HepG2 (cell line): ENCODE measurements around the gene RNASE13. TPM values are rescaled to one million over a fixed set of nuclear protein-coding genes. Genes with fewer than 3 reads are reported as not detected.

Experiments
- FOSL2 ChIP-seq: sonication (generic); formaldehyde crosslinking; IDR thresholded peaks from 2 replicates; pipeline ENCODE4 v1.4.0; 2020; ENCODE audit warnings: missing genetic modification reagents
- HMG20B ChIP-seq: conservative IDR thresholded peaks from 2 replicates; pipeline ENCODE4 v1.6.1; 2016; ENCODE audit warnings: missing genetic modification reagents, missing compliant biosample characterization
- KLF15 ChIP-seq: sonication (generic); formaldehyde crosslinking; IDR thresholded peaks from 2 replicates; pipeline ENCODE4 v1.8.1; 2023; ENCODE audit warnings: borderline replicate concordance, mild to moderate bottlenecking, inconsistent platforms, missing genetic modification reagents, mixed read lengths
- KLF9 ChIP-seq: IDR thresholded peaks from 2 replicates; pipeline ENCODE4 v1.6.1; 2016; ENCODE audit warnings: low read depth
- PHF20 ChIP-seq: sonication (generic); formaldehyde crosslinking; IDR thresholded peaks from 2 replicates; pipeline ENCODE4 v1.5.0; 2020; ENCODE audit warnings: mild to moderate bottlenecking, missing genetic modification reagents
- POLR2A ChIP-seq, 2 experiments: IDR thresholded peaks; 2 replicates each; pipeline ENCODE4 v1.6.1; 2011; ENCODE audit warnings: low read depth in 2 of 2, low read length in 2 of 2, mild to moderate bottlenecking in 1 of 2, moderate library complexity in 1 of 2; ENCODE audit not compliant: insufficient read depth in 1 of 2
- RFX3 ChIP-seq: IDR thresholded peaks from 2 replicates; pipeline ENCODE4 v1.6.1; 2016; ENCODE audit warnings: missing biosample characterization, missing genetic modification reagents
- TBX3 ChIP-seq: fragments of 450-650 bp; IDR thresholded peaks from 2 replicates; pipeline ENCODE4 v1.6.1; 2017; ENCODE audit warnings: antibody characterized with exemption, mild to moderate bottlenecking, inconsistent platforms, borderline replicate concordance
- TEAD3 ChIP-seq: optimal IDR thresholded peaks from 2 replicates; pipeline ENCODE3; 2016; ENCODE audit warnings: borderline replicate concordance
- THAP8 ChIP-seq: sonication (generic); formaldehyde crosslinking; IDR thresholded peaks from 2 replicates; pipeline ENCODE4 v1.5.1; 2020; ENCODE audit warnings: missing genetic modification reagents, mild to moderate bottlenecking, borderline replicate concordance
- ZFP62 ChIP-seq: sonication (generic); formaldehyde crosslinking; IDR thresholded peaks from 2 replicates; pipeline ENCODE4 v1.4.0; 2020; ENCODE audit warnings: missing genetic modification reagents
- ZFX ChIP-seq: sonication (generic); formaldehyde crosslinking; IDR thresholded peaks from 2 replicates; pipeline ENCODE4 v1.4.0; 2020; ENCODE audit warnings: mild to moderate bottlenecking, low read depth, missing genetic modification reagents, moderate library complexity
- ZNF24 ChIP-seq: fragments of 450-650 bp; IDR thresholded peaks from 2 replicates; pipeline ENCODE4 v1.6.1; 2017; ENCODE audit warnings: antibody characterized with exemption, mild to moderate bottlenecking
- ZNF75D ChIP-seq: sonication (generic); formaldehyde crosslinking; IDR thresholded peaks from 2 replicates; pipeline ENCODE4 v1.8.1; 2023; ENCODE audit warnings: missing genetic modification reagents, mild to moderate bottlenecking, borderline replicate concordance
- ZNF792 ChIP-seq: IDR thresholded peaks from 2 replicates; pipeline ENCODE4 v1.6.1; 2016
- ZNF891 ChIP-seq: sonication (generic); formaldehyde crosslinking; IDR thresholded peaks from 2 replicates; pipeline ENCODE4 v1.5.0; 2020; ENCODE audit warnings: mild to moderate bottlenecking, missing genetic modification reagents
- polyA plus RNA-seq, 8 experiments: library from polyadenylated mRNA; depleted of rRNA in 3 of 8; stranded (reverse) in 7 of 8; unstranded in 1 of 8; fragments of >200 nt; fragmentation: Illumina TruSeq in 4 of 8; extraction: Trizol in 4 of 8; gene quantifications; 2 replicates each; pipeline versions ENCODE4 v1.2.1 to v1.2.3, GENCODE V29; 2011 to 2016; ENCODE audit warnings: low read depth in 4 of 8, missing spikeins in 1 of 8, mixed read lengths in 1 of 8; ENCODE audit not compliant: insufficient read depth in 1 of 8
- total RNA-seq, 5 experiments: library from RNA; depleted of rRNA; stranded (reverse); fragments of >200 nt; fragmentation: Illumina TruSeq; extraction: Trizol; gene quantifications; 2 replicates each; pipeline ENCODE4 v1.2.3, GENCODE V29; 2016; ENCODE audit warnings: low read depth in 1 of 5
- TF ChIP-seq, protein P1 (sequence below): IDR thresholded peaks from 2 replicates; pipeline ENCODE4 v1.6.1; 2012; ENCODE audit warnings: inconsistent platforms
- TF ChIP-seq, protein P2 (sequence below): sonication (generic); formaldehyde crosslinking; IDR thresholded peaks from 2 replicates; pipeline ENCODE4 v1.4.0; 2020; ENCODE audit warnings: low read depth, mild to moderate bottlenecking, missing genetic modification reagents
- TF ChIP-seq, protein P3 (sequence below): IDR thresholded peaks from 2 replicates; pipeline ENCODE4 v1.6.1; 2016; ENCODE audit warnings: missing biosample characterization, missing genetic modification reagents, low read depth
- TF ChIP-seq, protein P4 (sequence below): sonication (generic); formaldehyde crosslinking; IDR thresholded peaks from 2 replicates; pipeline ENCODE4 v1.5.0; 2020; ENCODE audit warnings: mild to moderate bottlenecking, missing genetic modification reagents
- TF ChIP-seq, protein P5 (sequence below): sonication (generic); formaldehyde crosslinking; IDR thresholded peaks from 2 replicates; pipeline ENCODE4 v1.4.0; 2020; ENCODE audit warnings: missing genetic modification reagents, borderline replicate concordance

The RNASE13 gene
- total and polyA plus RNA-seq, 2 of the 13 experiments (the other 11 are each of a cell fraction or from before 2014, with no cell fraction given) = 1.0 TPM; not detected in 1

GRCh38 chr14:21054123-21054767 lies 19.6 kb upstream of the RNASE13 start (continued):
- TF ChIP-seq ZNF792 (CRISPR knock-in tag) (no peak; the same call in 1 of the 2 replicates), ZNF24 (no peak), KLF9 (CRISPR knock-in tag) (no peak), ZNF75D (CRISPR knock-in tag) (no peak), KLF15 (no peak), TEAD3 (CRISPR knock-in tag) (peak; percentile 83), PHF20 (CRISPR knock-in tag) (no peak), ZNF891 (CRISPR knock-in tag) (no peak), TBX3 (peak; percentile 98), ZFP62 (no peak), HMG20B (CRISPR knock-in tag) (peak; percentile 95), POLR2A (IDR thresholded peaks at IDR 0.05; ENCODE audit: insufficient read depth in 1 of 2, low read depth in 2 of 2, low read length in 2 of 2) (peak; percentile 23 to 68; a peak in 2 of 4 replicates), THAP8 (no peak), ZFX (peak; percentile 78), FOSL2 (CRISPR knock-in tag) (peak; percentile 73), RFX3 (CRISPR knock-in tag) (no peak)
- TF ChIP-seq, protein P1, sequence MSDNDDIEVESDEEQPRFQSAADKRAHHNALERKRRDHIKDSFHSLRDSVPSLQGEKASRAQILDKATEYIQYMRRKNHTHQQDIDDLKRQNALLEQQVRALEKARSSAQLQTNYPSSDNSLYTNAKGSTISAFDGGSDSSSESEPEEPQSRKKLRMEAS = peak; percentile 52; the same call in 1 of the 2 replicates
- TF ChIP-seq, protein P2, sequence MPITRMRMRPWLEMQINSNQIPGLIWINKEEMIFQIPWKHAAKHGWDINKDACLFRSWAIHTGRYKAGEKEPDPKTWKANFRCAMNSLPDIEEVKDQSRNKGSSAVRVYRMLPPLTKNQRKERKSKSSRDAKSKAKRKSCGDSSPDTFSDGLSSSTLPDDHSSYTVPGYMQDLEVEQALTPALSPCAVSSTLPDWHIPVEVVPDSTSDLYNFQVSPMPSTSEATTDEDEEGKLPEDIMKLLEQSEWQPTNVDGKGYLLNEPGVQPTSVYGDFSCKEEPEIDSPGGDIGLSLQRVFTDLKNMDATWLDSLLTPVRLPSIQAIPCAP (CRISPR knock-in tag) = peak; percentile 52; the same call in 1 of the 2 replicates
- TF ChIP-seq, protein P3, sequence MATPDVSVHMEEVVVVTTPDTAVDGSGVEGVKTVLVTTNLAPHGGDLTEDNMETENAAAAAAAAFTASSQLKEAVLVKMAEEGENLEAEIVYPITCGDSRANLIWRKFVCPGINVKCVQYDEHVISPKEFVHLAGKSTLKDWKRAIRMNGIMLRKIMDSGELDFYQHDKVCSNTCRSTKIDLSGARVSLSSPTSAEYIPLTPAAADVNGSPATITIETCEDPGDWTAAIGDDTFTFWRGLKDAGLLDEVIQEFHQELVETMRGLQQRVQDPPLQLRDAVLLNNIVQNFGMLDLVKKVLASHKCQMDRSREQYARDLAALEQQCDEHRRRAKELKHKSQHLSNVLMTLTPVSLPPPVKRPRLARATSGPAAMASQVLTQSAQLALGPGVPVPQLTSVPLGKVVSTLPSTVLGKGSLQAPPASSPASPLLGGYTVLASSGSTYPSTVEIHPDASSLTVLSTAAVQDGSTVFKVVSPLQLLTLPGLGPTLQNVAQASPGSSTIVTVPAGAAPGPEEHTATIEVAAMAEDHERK (CRISPR knock-in tag) = no peak
- TF ChIP-seq, protein P4, sequence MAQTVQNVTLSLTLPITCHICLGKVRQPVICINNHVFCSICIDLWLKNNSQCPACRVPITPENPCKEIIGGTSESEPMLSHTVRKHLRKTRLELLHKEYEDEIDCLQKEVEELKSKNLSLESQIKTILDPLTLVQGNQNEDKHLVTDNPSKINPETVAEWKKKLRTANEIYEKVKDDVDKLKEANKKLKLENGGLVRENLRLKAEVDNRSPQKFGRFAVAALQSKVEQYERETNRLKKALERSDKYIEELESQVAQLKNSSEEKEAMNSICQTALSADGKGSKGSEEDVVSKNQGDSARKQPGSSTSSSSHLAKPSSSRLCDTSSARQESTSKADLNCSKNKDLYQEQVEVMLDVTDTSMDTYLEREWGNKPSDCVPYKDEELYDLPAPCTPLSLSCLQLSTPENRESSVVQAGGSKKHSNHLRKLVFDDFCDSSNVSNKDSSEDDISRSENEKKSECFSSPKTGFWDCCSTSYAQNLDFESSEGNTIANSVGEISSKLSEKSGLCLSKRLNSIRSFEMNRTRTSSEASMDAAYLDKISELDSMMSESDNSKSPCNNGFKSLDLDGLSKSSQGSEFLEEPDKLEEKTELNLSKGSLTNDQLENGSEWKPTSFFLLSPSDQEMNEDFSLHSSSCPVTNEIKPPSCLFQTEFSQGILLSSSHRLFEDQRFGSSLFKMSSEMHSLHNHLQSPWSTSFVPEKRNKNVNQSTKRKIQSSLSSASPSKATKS (CRISPR knock-in tag) = no peak; the same call in 1 of the 2 replicates
- TF ChIP-seq, protein P5, sequence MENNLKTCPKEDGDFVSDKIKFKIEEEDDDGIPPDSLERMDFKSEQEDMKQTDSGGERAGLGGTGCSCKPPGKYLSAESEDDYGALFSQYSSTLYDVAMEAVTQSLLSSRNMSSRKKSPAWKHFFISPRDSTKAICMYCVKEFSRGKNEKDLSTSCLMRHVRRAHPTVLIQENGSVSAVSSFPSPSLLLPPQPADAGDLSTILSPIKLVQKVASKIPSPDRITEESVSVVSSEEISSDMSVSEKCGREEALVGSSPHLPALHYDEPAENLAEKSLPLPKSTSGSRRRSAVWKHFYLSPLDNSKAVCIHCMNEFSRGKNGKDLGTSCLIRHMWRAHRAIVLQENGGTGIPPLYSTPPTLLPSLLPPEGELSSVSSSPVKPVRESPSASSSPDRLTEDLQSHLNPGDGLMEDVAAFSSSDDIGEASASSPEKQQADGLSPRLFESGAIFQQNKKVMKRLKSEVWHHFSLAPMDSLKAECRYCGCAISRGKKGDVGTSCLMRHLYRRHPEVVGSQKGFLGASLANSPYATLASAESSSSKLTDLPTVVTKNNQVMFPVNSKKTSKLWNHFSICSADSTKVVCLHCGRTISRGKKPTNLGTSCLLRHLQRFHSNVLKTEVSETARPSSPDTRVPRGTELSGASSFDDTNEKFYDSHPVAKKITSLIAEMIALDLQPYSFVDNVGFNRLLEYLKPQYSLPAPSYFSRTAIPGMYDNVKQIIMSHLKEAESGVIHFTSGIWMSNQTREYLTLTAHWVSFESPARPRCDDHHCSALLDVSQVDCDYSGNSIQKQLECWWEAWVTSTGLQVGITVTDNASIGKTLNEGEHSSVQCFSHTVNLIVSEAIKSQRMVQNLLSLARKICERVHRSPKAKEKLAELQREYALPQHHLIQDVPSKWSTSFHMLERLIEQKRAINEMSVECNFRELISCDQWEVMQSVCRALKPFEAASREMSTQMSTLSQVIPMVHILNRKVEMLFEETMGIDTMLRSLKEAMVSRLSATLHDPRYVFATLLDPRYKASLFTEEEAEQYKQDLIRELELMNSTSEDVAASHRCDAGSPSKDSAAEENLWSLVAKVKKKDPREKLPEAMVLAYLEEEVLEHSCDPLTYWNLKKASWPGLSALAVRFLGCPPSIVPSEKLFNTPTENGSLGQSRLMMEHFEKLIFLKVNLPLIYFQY (CRISPR knock-in tag) = peak; percentile 90; the same call in 1 of the 2 replicates
